Measurements from ENCODE around the gene SLC37A3.

DNA sequence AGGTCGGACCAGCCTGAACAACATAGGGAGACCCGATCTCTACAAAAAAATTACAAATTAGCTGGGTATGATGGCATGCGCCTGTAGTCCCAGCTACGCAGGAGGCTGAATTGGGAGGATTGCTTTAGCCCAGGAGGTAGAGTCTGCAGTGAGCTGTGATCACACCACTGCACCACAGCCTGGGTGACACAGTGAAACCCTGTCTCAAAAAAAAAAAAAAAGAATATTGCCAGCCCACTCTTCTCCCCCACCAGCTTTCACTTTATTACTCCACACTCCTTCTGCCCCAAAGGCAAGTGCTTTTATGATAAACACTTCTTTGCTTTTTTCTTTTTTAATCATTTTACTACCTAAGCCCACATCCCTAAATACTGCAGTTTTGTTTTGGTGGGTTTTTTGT is 20.3 kb upstream of the SLC37A3 start:
- TF ChIP-seq, protein P1, sequence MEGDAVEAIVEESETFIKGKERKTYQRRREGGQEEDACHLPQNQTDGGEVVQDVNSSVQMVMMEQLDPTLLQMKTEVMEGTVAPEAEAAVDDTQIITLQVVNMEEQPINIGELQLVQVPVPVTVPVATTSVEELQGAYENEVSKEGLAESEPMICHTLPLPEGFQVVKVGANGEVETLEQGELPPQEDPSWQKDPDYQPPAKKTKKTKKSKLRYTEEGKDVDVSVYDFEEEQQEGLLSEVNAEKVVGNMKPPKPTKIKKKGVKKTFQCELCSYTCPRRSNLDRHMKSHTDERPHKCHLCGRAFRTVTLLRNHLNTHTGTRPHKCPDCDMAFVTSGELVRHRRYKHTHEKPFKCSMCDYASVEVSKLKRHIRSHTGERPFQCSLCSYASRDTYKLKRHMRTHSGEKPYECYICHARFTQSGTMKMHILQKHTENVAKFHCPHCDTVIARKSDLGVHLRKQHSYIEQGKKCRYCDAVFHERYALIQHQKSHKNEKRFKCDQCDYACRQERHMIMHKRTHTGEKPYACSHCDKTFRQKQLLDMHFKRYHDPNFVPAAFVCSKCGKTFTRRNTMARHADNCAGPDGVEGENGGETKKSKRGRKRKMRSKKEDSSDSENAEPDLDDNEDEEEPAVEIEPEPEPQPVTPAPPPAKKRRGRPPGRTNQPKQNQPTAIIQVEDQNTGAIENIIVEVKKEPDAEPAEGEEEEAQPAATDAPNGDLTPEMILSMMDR (IDR thresholded peaks at IDR 0.05), result no peak
- TF ChIP-seq POLR2A (IDR thresholded peaks at IDR 0.05), result no peak
